HG02623 (cell line): ENCODE measurements around the gene COL9A1.
"Not testable (repeated sequence)": the region's sequence is repeated elsewhere in the genome, so short reads cannot be mapped to it uniquely, and the experiment has no call there.

ENCODE experiments used
- ATAC-seq: cut with Tn5 transposase; IDR thresholded peaks from one replicate; pipeline ENCODE4 v1.9.1; 2021; ENCODE audit warnings: moderate library complexity; ENCODE audit not compliant: unreplicated experiment

COL9A1 gene

GRCh38 chr6:70303034-70303525 lies at the start of gene COL9A1:
COL9A1 (minus strand) TSS chr6:70303084; CDS start chr6:70302924, 160 bp downstream.
- no peak for ATAC-seq

GRCh38 chr6:70351461-70351860 lies 48.6 kb upstream of the COL9A1 start:
- ATAC-seq: no peak

DNA sequence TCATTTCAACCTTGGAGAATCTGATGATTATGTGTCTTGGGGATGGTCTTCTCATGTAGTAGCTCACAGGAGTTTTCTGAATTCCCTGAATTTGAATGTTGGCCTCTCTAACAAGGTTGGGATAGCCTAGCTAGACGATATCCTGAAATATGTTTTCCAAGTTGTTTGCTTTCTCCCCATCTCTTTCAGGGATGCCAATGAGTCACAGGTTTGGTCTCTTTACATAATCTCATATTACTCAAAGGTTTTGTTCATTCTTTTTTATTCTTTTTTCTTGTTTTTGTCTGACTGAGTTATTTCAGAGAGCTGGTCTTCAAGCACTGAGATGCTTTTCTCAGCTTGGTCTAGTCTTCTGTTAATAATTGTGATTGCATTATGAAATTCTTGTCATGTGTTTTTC lies 42.7 kb upstream of the COL9A1 start:
- ATAC-seq: no peak

DNA sequence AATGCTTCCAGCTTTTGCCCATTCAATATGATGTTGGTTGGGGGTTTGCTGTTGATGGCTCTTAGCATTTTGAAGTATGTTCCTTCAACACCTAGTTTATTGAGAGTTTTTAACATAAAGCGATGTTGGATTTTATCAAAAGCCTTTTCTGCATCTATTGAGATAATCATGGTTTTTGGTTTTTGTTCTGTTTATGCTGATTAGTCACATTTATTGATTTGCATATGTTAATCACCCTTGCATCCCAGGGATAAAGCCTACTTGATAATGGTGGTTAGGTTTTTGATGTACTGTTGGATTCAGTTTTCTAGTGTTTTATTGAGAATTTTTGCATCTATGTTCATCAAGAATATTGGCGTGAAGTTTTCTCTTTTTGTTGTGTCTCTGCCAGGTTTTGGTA lies 40.4 kb upstream of the COL9A1 start:
- ATAC-seq: no peak

GRCh38 chr6:70339810-70340209 lies 36.9 kb upstream of the COL9A1 start:
- not testable (repeated sequence) for ATAC-seq

GRCh38 chr6:70338775-70339174 lies 35.9 kb upstream of the COL9A1 start:
- ATAC-seq: no peak

GRCh38 chr6:70337743-70338105 lies 34.8 kb upstream of the COL9A1 start:
- ATAC-seq: no peak

DNA sequence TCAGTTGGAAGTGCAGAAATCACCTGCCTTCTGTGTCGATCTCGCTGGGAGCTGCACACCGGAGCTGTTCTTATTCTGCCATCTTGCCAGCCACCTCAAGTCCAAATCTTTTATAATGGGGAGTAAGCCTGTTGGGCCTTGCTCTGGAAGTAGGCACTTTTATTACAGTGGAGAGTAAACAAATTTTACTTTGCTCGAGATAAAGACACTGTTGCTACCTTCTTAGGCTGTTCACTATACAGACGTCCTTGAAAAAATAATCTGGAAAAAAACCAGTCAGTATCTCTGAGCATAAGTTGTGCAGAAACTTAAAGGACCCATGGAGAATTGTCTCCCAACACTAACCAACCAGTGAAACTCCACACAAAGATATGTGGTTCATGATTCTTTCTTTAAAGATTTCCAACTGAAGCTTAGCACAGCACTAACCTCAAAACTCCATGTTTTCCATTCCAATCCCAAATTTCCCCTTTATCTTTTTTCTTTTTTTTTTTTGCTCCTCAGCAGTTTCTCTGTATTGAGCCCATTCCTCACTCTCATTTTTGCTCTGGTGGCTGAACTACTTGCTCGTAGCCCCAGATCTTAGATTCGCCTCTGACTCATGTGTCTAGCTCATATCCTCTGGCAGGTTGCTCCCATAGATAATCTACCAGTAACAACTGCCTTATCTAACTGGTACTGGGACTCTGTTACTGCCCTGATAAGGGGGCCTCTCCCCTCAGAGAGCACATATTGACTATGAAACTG lies 34.3 kb upstream of the COL9A1 start:
- ATAC-seq: no peak

DNA sequence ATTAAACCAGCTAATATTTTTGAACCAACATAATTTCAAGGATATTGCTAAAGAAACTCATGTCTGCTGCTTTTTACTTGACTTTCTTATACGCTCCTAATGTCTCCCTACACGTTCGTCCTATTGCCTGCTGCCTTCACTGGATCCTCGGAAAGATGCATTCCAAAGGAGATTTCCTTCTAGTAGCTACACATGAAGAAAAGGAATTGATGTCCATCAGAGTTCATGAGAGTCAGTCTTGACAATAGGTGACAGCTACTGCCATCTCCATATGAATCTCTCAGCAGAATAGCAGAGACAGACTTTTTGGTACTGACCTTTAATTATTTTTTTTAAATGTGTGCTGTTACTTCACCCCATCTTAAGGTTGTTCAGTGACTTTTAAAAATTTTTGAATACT lies 24.2 kb upstream of the COL9A1 start:
- no peak for ATAC-seq

GRCh38 chr6:70325009-70325408 lies 22.1 kb upstream of the COL9A1 start:
- ATAC-seq: no peak

DNA sequence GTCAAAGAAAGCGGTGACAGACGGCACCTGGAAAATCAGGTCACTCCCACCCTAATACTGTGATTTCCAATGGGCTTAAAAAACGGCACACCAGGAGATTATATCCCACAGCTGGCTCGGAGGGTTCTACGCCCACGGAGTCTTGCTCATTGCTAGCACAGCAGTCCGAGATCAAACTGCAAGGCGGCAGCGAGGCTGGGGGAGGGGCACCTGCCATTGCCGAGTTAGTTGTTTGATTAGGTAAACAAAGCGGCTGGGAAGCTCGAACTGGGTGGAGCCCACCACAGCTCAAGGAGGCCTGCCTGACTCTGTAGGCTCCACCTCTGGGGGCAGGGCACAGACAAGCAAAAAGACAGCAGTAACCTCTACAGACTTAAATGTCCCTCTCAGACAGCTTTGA lies 14.9 kb upstream of the COL9A1 start:
- not testable (repeated sequence) for ATAC-seq

DNA sequence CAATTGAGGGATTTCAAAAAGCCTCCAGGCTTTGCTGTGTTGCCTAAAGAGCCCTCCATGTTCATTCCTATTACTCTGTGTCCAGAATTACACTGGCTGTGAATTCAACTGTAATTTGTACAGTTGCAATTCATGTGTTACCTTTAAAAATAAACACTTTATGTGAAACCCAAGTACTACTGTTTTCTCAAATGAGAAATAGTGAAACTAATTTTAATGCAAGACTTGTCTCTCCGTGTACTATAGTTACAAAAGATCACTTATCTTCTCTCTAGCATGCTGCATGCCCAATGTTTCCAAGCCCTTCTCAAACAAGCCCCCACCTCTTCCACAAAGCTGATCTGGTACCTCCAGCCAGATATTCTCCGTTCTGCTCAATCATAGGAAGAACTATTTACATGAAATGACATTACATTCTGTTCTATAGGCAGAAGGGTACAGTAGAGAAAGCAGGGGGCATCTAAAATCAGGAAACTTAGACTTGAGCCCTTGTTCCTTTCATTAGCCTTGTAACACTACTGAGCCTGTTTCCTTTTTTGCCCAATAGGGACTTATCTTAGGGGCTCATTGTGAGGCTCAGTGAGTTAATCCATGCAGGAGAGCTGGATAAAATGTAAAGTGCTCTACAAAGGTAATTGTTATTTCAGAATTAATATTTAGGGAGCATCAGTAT lies 12.3 kb upstream of the COL9A1 start:
- ATAC-seq: no peak

DNA sequence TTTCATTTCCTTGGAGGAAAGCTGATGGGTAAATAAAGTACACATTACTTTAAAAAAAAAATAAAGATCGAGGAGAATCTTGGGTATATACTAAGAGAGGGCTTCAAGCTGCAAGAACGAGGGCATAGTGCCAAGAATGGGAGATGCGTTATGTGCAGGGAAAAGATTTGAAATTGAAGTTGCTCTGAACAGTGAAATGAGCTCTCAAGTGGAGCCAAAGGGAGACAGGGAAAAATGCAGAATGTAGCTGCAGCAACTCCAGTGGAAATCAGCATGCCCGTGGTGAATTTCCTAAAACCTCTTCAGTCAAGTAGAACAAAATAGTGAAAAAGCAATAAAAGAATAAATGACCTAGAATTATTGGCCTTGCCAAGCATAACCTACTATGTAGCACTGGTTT lies 11.4 kb upstream of the COL9A1 start:
- no peak for ATAC-seq

DNA sequence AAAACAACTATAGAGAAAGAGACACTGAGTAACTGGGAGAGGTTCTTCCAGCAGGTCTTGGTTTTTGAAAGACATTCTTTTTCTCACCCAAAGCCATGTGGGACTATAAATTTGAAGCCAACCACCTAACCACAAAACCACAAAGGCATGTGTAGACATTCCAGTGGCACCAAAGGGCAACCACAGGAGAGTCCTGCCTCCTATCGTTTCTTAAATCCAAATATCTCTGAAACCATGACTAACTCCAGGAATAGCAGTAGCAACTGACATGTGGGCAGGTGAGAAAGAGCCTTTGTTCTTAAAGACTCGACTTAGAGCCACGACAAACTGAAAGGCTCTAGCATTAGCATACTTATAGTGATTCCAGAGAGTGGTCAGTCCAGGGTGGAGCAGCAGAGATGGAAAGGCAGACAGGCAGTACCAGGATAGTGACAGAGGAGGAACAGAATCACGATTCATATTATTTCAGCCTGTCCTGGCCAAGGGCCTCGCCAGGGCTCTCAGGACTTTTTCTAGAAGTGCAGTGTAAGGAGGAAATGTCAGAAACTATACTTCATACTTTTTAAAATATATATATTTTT lies 9.4 kb upstream of the COL9A1 start:
- no peak for ATAC-seq

GRCh38 chr6:70310063-70310694 lies 7.3 kb upstream of the COL9A1 start:
- no peak for ATAC-seq

DNA sequence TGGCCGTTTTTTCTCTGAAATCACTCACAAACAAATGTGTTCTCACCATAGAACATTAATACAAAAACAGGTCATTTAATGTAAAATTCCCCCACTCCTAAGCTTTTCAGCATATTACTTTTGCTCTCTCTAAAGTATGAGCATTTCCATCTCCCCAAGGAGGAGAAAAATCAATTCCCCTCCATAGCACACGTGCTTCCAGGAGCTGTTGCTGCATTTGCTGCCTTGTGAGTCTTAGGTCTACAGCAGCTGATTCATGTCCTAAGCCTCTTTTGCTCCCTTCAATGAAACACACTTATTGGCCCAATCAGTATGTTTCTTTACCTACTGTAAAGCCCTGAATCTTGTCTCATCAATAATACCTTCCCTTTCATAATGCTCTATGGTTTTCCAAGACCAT lies 6.4 kb upstream of the COL9A1 start:
- no peak for ATAC-seq

DNA sequence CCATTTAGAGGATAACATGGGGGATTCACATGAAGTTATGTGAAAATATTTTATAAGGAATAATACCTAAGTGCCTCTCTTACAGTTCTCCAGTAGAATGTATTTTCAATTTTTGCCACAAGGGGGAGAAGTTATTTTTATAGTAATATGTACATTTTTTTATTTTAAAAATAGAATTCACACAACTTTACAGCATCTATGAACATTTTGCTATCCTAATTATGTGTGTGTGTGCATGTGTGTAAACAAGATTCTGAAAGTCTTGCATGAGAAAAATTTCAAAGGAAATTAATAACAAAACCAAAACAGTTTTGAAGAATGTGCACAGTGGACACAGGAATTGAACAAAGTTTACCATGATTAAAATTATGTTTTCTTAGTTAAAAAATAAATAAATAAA lies 5.3 kb upstream of the COL9A1 start:
- not testable (repeated sequence) for ATAC-seq

GRCh38 chr6:70307008-70307407 lies 4.1 kb upstream of the COL9A1 start:
- ATAC-seq: no peak

GRCh38 chr6:70304616-70305015 lies 1.7 kb upstream of the COL9A1 start:
- ATAC-seq: no peak

GRCh38 chr6:70299456-70299855 lies 3.4 kb downstream of the COL9A1 start:
- ATAC-seq: no peak

GRCh38 chr6:70298068-70298467 lies 4.8 kb downstream of the COL9A1 start:
- no peak for ATAC-seq

DNA sequence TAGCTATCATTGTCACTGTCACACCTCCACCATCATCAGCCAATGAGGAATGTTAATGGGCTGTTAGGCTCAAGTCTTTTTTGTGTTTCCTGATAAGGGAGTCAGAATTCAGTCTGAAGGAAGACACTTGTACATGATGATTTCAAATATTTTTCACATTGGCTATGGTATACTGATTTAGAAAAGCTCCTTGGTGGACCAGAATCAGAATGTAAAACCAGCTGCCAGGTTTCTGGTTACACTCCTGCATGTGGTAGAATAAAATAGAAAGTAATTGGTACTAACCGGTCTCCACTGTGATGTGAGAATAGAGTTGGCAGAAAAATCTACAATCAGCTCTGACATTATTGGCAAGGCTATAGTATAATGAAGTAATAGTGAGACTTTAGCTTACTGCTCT lies 10.7 kb downstream of the COL9A1 start:
- ATAC-seq: no peak
